ENCODE data around the gene NHP2. TPM values are rescaled to one million over a fixed set of nuclear protein-coding genes. Genes with fewer than 3 reads are reported as not detected.

Gene NHP2
- total and polyA plus RNA-seq, 8 donors: 65.0 to 116 (median 97.5) TPM

DNA sequence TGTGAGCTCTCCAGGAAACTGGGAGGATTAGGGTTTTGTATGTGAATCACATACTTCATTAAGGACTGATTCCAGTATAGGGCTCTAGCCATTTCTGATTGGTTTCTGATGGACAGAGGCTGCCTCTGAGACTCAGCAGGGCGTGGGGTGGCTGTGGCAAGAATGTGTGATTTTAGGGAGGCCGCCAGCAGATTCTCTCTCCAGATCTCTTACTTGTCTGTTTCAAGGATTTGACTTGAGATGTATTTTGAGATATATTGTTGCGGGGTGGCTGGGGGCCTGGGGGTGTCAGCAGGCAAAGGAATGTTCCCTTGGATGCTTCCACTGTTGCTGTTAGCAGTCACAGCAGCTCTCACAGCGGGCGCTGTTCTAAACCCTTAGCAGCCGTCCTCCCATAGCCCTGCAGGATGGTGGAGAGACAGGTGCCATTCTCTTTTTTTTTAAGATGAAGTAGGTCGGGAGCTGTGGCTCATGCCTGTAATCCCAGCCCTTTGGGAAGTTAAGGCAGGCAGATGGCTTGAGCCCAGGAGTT lies 42.7 kb upstream of the NHP2 start:
- no peak for ATAC-seq
- H3K36me3 ChIP-seq: no peaks in the 10 kb centered on the region
- TF ChIP-seq, protein P1, sequence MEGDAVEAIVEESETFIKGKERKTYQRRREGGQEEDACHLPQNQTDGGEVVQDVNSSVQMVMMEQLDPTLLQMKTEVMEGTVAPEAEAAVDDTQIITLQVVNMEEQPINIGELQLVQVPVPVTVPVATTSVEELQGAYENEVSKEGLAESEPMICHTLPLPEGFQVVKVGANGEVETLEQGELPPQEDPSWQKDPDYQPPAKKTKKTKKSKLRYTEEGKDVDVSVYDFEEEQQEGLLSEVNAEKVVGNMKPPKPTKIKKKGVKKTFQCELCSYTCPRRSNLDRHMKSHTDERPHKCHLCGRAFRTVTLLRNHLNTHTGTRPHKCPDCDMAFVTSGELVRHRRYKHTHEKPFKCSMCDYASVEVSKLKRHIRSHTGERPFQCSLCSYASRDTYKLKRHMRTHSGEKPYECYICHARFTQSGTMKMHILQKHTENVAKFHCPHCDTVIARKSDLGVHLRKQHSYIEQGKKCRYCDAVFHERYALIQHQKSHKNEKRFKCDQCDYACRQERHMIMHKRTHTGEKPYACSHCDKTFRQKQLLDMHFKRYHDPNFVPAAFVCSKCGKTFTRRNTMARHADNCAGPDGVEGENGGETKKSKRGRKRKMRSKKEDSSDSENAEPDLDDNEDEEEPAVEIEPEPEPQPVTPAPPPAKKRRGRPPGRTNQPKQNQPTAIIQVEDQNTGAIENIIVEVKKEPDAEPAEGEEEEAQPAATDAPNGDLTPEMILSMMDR (IDR thresholded peaks at IDR 0.05): no peak
- DNase-seq: no peak
- no peak overlapping the region for H3K4me3 ChIP-seq
- no peak overlapping the region for H3K27ac ChIP-seq
- peaks cover 0 to 21% of the 10 kb centered on the region in 2 donors for H3K27me3 ChIP-seq
- intact Hi-C loops (cut with DNase I): no loop called here
- H3K4me1 ChIP-seq: peaks cover 0 to 1% of the 10 kb centered on the region in 2 donors
- no peaks in the 10 kb centered on the region for H3K9me3 ChIP-seq

DNA sequence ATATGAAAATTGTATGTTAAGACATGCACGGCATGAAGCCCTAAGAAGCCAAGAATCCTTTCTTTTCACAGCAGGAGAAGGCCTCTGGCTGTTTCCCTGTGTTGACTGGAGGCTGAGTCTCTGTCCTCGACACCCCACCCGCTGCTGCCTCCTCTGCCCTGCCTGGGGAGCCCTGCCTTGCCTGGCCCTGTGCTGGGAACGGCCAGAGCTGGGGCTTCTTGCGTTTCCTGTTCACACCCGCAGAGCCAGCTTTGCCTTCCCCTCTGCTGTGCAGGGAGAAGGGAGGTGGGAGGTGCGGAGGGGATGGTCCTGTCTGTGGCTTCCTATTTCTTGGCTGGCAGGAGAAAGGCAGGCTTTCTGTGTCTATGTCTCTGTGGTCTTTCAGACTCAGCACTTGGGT lies 40.3 kb upstream of the NHP2 start:
- Histone ChIP-seq H3K9me3 (no peaks in the 10 kb centered on the region), H3K27me3 (peaks cover 0 to 21% of the 10 kb centered on the region in 2 donors), H3K36me3 (no peaks in the 10 kb centered on the region), H3K27ac (no peak overlapping the region), H3K4me1 (no peaks in the 10 kb centered on the region), H3K4me3 (no peak overlapping the region)
- no peak for DNase-seq
- TF ChIP-seq, protein P1 (IDR thresholded peaks at IDR 0.05): no peak
- intact Hi-C loops (cut with DNase I): no loop called here
- no peak for ATAC-seq

DNA sequence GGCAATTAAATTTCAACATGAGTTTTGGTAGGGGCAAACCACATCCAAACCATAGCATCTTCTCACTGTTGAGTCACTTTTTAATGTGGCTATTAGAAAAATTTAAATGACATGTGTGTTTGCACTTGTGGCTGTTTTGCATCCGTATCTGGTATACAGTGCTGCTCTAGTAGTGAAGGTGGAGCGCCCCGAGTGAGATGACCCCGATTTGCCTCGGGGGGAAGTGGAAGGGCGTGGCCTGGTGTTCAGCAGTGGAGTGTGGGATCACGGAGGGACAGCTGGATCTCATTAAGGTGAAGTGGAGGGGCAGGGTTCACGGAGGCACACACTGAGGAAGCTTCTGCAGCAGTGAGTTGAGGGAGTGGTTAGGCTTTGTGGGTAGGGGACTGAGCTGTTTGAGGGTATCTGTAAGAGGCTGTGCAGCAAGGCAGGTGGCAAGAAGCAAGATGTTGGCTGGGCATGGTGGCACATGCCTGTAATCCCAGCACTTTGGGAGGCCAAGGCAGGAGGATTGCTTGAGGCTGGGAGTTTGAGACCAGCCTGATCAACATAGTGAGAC lies 39.6 kb upstream of the NHP2 start:
- H3K4me1 ChIP-seq: no peaks in the 10 kb centered on the region
- ATAC-seq: no peak
- no peak overlapping the region for H3K4me3 ChIP-seq
- intact Hi-C loops (cut with DNase I): no loop called here
- H3K27ac ChIP-seq: no peak overlapping the region
- TF ChIP-seq, protein P1 (IDR thresholded peaks at IDR 0.05): no peak
- H3K27me3 ChIP-seq: peaks cover 0 to 21% of the 10 kb centered on the region in 2 donors
- no peak for DNase-seq
- no peaks in the 10 kb centered on the region for H3K36me3 ChIP-seq
- no peaks in the 10 kb centered on the region for H3K9me3 ChIP-seq

DNA sequence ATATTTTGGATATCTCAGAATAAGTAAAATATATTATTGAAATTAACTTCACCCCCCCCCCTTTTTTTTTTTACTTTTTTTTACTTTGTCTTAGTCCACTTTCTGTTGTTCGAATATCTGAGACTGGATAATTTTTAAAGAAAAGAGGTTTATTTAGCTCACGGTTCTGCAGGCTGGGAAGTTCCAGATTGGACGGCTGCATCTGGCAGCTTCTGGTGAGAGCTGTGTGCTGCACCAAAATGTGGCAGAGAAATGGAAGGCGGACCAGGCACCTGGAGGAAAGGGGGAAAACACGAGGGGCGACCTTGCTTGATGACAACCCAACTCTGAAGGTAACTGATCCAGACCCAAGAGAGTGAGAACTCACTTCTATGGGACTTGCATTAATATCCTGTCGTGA lies 39.1 kb upstream of the NHP2 start:
- ATAC-seq: no peak
- TF ChIP-seq, protein P1 (IDR thresholded peaks at IDR 0.05): no peak

DNA sequence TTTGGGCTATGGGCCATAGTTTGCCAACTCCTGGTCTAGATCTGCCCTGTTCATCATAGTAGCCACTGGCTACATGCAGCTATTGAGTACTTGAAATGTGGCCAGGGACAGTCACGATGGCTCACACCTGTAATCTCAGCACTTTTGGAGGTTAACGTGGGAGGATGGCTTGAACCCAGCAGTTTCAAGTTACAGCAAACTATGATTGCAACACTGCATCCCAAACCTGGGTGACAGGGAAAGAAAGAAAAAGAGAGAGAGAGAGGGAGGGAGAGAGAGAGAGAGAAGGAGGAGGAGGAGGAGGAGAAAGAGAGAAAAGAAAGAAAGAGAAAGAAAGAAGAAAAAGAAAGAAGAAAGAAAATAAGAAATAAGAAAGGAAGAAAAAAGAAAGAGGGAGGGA lies 38.6 kb upstream of the NHP2 start:
- DNase-seq (no peak), ATAC-seq (no peak)
- no peak overlapping the region for H3K27ac ChIP-seq

More for the DNA sequence above, 39.1 kb upstream of the NHP2 start:
- peaks cover 0 to 21% of the 10 kb centered on the region in 2 donors for H3K27me3 ChIP-seq
- no peak overlapping the region for H3K27ac ChIP-seq
- no peaks in the 10 kb centered on the region for H3K36me3 ChIP-seq
- no peaks in the 10 kb centered on the region for H3K4me1 ChIP-seq
- no peak for DNase-seq
- no peaks in the 10 kb centered on the region for H3K9me3 ChIP-seq
- H3K4me3 ChIP-seq: no peak overlapping the region
- intact Hi-C loops (cut with DNase I): no loop called here

More for the DNA sequence above, 38.6 kb upstream of the NHP2 start:
- TF ChIP-seq, protein P1 (IDR thresholded peaks at IDR 0.05): no peak
- no peaks in the 10 kb centered on the region for H3K9me3 ChIP-seq
- H3K4me1 ChIP-seq: no peaks in the 10 kb centered on the region
- H3K36me3 ChIP-seq: no peaks in the 10 kb centered on the region
- H3K4me3 ChIP-seq: no peak overlapping the region
- intact Hi-C loops (cut with DNase I): no loop called here
- H3K27me3 ChIP-seq: peaks cover 0 to 21% of the 10 kb centered on the region in 2 donors
